ENCODE results near the gene EYS.

EYS gene

DNA sequence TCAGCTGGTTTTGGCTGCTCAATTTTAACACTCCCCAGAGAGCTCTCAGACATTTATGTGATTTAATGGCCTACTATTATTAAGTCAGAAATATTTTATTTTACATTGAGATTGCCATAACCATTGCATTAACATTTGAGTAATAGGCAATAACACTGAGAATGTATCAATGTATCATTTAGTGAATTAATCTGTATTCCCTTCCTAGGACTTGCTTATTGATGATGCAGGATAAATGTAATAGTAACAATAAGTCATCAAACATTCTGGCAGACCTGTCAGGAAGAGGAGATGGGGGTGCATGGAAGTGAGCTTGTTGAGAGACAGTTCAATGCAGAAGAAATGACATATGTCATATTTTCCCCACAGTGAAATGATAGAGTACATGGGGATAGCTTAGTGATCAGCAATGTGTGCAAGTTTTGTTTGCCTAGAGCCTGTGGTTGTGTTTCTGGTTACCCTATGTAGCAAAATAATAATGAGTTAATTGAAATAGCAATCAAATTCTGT is 458.9 kb downstream of the EYS start:
- H3K4me3 ChIP-seq (IDR thresholded peaks at IDR 0.05; ENCODE audit: insufficient read depth, low read depth, low read length), result no peak overlapping the region
- H3K36me3 ChIP-seq (ENCODE audit: insufficient read depth), result no peaks in the 10 kb centered on the region
- no peak for TF ChIP-seq CTCF (conservative IDR thresholded peaks at IDR 0.05; ENCODE audit: low read depth, low read length)
- no peaks in the 10 kb centered on the region for H3K79me2 ChIP-seq (ENCODE audit: insufficient read depth, low read depth)
- H3K9ac ChIP-seq, result no peak overlapping the region
- H3K27ac ChIP-seq, result no peak overlapping the region
- H3K4me1 ChIP-seq (ENCODE audit: low read depth, poor library complexity, severe bottlenecking), result no peaks in the 10 kb centered on the region
- no peaks in the 10 kb centered on the region for H3K27me3 ChIP-seq (ENCODE audit: insufficient read depth, low read depth)
- H3K4me2 ChIP-seq, result no peak overlapping the region
- H2AFZ ChIP-seq (ENCODE audit: low read depth), result no peak overlapping the region
- H4K20me1 ChIP-seq (ENCODE audit: insufficient read depth), result no peaks in the 10 kb centered on the region

DNA sequence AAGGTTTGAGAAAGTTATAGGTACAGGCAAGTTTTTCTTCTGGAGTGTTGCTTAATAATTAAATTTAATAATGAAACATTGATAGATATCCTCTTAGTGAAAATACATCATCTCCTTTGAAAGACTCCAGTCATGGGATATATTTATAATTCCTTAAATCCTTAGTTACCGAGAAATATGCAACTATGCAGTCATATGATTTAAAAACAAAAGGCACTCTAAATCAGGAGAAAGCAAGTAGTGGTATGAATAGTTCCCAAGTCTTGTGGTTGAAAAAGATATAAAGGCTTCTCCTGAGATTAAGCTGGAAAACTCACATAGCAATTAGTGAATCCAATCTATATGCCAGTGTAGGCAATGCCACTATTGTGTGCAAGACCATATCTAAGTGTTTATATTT is 475.4 kb downstream of the EYS start:
- Histone ChIP-seq H3K4me1 (ENCODE audit: low read depth, poor library complexity, severe bottlenecking) (no peaks in the 10 kb centered on the region), H3K4me2 (no peak overlapping the region), H3K36me3 (ENCODE audit: insufficient read depth) (no peaks in the 10 kb centered on the region), H3K27me3 (ENCODE audit: insufficient read depth, low read depth) (no peaks in the 10 kb centered on the region), H4K20me1 (ENCODE audit: insufficient read depth) (no peaks in the 10 kb centered on the region), H2AFZ (ENCODE audit: low read depth) (no peak overlapping the region), H3K9ac (no peak overlapping the region), H3K27ac (no peak overlapping the region), H3K79me2 (ENCODE audit: insufficient read depth, low read depth) (no peaks in the 10 kb centered on the region), H3K4me3 (IDR thresholded peaks at IDR 0.05; ENCODE audit: insufficient read depth, low read depth, low read length) (no peak overlapping the region)
- TF ChIP-seq CTCF (conservative IDR thresholded peaks at IDR 0.05; ENCODE audit: low read depth, low read length), result no peak

- no peak overlapping the region for H3K27ac ChIP-seq
- H3K36me3 ChIP-seq (ENCODE audit: insufficient read depth), result no peaks in the 10 kb centered on the region
- no peaks in the 10 kb centered on the region for H3K27me3 ChIP-seq (ENCODE audit: insufficient read depth, low read depth)
- no peak overlapping the region for H3K9ac ChIP-seq
- TF ChIP-seq CTCF (conservative IDR thresholded peaks at IDR 0.05; ENCODE audit: low read depth, low read length), result no peak
- H2AFZ ChIP-seq (ENCODE audit: low read depth), result no peak overlapping the region
- H3K4me3 ChIP-seq (IDR thresholded peaks at IDR 0.05; ENCODE audit: insufficient read depth, low read depth, low read length), result no peak overlapping the region
- no peak overlapping the region for H3K4me2 ChIP-seq
- no peaks in the 10 kb centered on the region for H3K4me1 ChIP-seq (ENCODE audit: low read depth, poor library complexity, severe bottlenecking)
- H4K20me1 ChIP-seq (ENCODE audit: insufficient read depth), result no peaks in the 10 kb centered on the region
- H3K79me2 ChIP-seq (ENCODE audit: insufficient read depth, low read depth), result no peaks in the 10 kb centered on the region
Observed at GRCh38 chr6:65229825-65230224, 477.2 kb downstream of the EYS start.

- TF ChIP-seq CTCF (conservative IDR thresholded peaks at IDR 0.05; ENCODE audit: low read depth, low read length), result no peak
- Histone ChIP-seq H3K27me3 (ENCODE audit: insufficient read depth, low read depth) (no peaks in the 10 kb centered on the region), H3K4me2 (no peak overlapping the region), H3K79me2 (ENCODE audit: insufficient read depth, low read depth) (no peaks in the 10 kb centered on the region), H2AFZ (ENCODE audit: low read depth) (no peak overlapping the region), H3K4me1 (ENCODE audit: low read depth, poor library complexity, severe bottlenecking) (no peaks in the 10 kb centered on the region), H3K27ac (no peak overlapping the region), H4K20me1 (ENCODE audit: insufficient read depth) (no peaks in the 10 kb centered on the region), H3K36me3 (ENCODE audit: insufficient read depth) (no peaks in the 10 kb centered on the region), H3K9ac (no peak overlapping the region), H3K4me3 (IDR thresholded peaks at IDR 0.05; ENCODE audit: insufficient read depth, low read depth, low read length) (no peak overlapping the region)
Observed at GRCh38 chr6:65221153-65221552, 485.9 kb downstream of the EYS start.
